ENCODE measurements around the gene PPP6R3. TPM values are rescaled to one million over a fixed set of nuclear protein-coding genes. Genes with fewer than 3 reads are reported as not detected.

The PPP6R3 gene
- total RNA-seq, 1 experiment from 2014 or later, result 138 TPM

DNA sequence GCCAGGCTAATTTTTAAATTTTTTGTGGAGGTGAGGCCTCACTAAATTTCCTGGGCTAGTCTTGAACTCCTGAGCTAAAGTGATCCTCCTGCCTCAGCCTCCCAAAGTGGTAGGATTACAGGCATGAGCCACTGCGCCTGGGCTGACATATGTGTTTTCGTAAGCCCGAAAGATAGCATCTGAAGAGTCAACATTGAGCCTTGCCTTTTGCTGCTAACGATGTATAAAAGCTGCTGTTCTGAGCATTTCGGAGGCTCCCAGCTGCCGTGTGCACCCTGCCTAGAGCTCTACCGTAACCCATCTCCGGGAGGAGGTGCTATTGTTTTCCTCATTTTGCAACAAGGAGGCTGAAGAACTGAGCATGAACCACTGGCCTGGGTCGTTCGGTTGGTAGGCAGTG, 18.1 kb upstream of the PPP6R3 start:
- no peaks in the 10 kb centered on the region for H3K79me1 ChIP-seq (ENCODE audit: insufficient read depth, low read depth, low read length, poor library complexity, severe bottlenecking)
- DNase-seq, result no peak
- TF ChIP-seq, protein P1, sequence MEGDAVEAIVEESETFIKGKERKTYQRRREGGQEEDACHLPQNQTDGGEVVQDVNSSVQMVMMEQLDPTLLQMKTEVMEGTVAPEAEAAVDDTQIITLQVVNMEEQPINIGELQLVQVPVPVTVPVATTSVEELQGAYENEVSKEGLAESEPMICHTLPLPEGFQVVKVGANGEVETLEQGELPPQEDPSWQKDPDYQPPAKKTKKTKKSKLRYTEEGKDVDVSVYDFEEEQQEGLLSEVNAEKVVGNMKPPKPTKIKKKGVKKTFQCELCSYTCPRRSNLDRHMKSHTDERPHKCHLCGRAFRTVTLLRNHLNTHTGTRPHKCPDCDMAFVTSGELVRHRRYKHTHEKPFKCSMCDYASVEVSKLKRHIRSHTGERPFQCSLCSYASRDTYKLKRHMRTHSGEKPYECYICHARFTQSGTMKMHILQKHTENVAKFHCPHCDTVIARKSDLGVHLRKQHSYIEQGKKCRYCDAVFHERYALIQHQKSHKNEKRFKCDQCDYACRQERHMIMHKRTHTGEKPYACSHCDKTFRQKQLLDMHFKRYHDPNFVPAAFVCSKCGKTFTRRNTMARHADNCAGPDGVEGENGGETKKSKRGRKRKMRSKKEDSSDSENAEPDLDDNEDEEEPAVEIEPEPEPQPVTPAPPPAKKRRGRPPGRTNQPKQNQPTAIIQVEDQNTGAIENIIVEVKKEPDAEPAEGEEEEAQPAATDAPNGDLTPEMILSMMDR (conservative IDR thresholded peaks at IDR 0.05), result no peak
- no peaks in the 10 kb centered on the region for H3K23me2 ChIP-seq (ENCODE audit: insufficient read length, low read depth, low read length, poor library complexity, severe bottlenecking)
- H4K5ac ChIP-seq (ENCODE audit: insufficient read length, low read depth, low read length), result no peak overlapping the region
- Mint-ChIP-seq H3K4me1 (peaks cover 22 to 37% of the 10 kb centered on the region in 2 experiments), H3K36me3 (ENCODE audit: insufficient read depth in 1 of 3, low read depth in 3 of 3) (peaks cover 6 to 20% (median 19%) of the 10 kb centered on the region in 3 experiments; a peak in 5 of 7 replicates), H3K27me3 (ENCODE audit: low read depth) (no peaks in the 10 kb centered on the region), H3K27ac (peak overlapping the region in 2 of 3 experiments; percentile 70 to 75; a peak in 3 of 7 replicates), H3K4me3 (no peak overlapping the region), H3K9me3 (no peaks in the 10 kb centered on the region)
- no peak overlapping the region for H3K18ac ChIP-seq (ENCODE audit: insufficient read length, low read depth, low read length)
- no peak overlapping the region for H3K4me2 ChIP-seq (ENCODE audit: insufficient read depth, insufficient read length, low read length)
- H3K9ac ChIP-seq (ENCODE audit: extremely low read depth, insufficient read length, low read length), result no peak overlapping the region
- H4K8ac ChIP-seq (replicated peaks; ENCODE audit: insufficient read length, low read depth, low read length), result no peak overlapping the region
- no peak overlapping the region for H4K91ac ChIP-seq (ENCODE audit: insufficient read length, low read depth, low read length)
- no peak overlapping the region for H3K23ac ChIP-seq (ENCODE audit: insufficient read length, low read depth, low read length)
- H2BK15ac ChIP-seq (ENCODE audit: low read depth, low read length), result no peak overlapping the region
- no peaks in the 10 kb centered on the region for H4K20me1 ChIP-seq (ENCODE audit: control insufficient read depth, insufficient read depth, insufficient read length)
- H3K27ac ChIP-seq (ENCODE audit: insufficient read length, low read depth, low read length), result no peak overlapping the region
- H3K4ac ChIP-seq (ENCODE audit: low read depth, low read length), result no peak overlapping the region
- no peak overlapping the region for H2BK20ac ChIP-seq (ENCODE audit: low read depth, low read length, poor library complexity, severe bottlenecking)
- no peaks in the 10 kb centered on the region for H3K79me2 ChIP-seq (ENCODE audit: insufficient read depth, low read length)
- no peak overlapping the region for H3K56ac ChIP-seq (ENCODE audit: insufficient read length, low read depth, low read length)
- H2BK5ac ChIP-seq (ENCODE audit: insufficient read length, low read length), result no peak overlapping the region
- H2AK5ac ChIP-seq (ENCODE audit: insufficient read length, low read length), result no peak overlapping the region
- H2BK12ac ChIP-seq (ENCODE audit: insufficient read length, low read depth, low read length), result no peak overlapping the region
- no peak overlapping the region for H3T11ph ChIP-seq (ENCODE audit: low read length)
- WGBS (ENCODE audit: extremely low coverage, insufficient read length, low lambda C conversion rate), result no CpG with 5 or more reads among the region's 10 CpGs
- no peak overlapping the region for H2AFZ ChIP-seq (ENCODE audit: low read length)
- H3K4me1 ChIP-seq (ENCODE audit: insufficient read depth, low read length), result no peaks in the 10 kb centered on the region
- H3K9me3 ChIP-seq (ENCODE audit: control insufficient read depth, low read depth, low read length), result no peaks in the 10 kb centered on the region
- no peak overlapping the region for H2BK120ac ChIP-seq (ENCODE audit: low read depth, low read length, poor library complexity, severe bottlenecking)
- no peak overlapping the region for H3K14ac ChIP-seq (ENCODE audit: insufficient read depth, low read length)
- no peaks in the 10 kb centered on the region for H3K27me3 ChIP-seq (ENCODE audit: insufficient read depth, low read length)

Measured in H9 (cell line).